A673 (cell line): ENCODE data around the gene LTC4S.

ENCODE experiments used
- CTCF ChIP-seq: fragments of 300-800, 200-600 bp; sonication (generic); conservative IDR thresholded peaks from 2 replicates; pipeline ENCODE4 v1.5.1; 2017; ENCODE audit warnings: low read depth, mild to moderate bottlenecking, antibody characterized with exemption, low read length, moderate library complexity, mixed read lengths
- EZH2 ChIP-seq: fragments of 200-600 bp; sonication (generic); IDR thresholded peaks from 2 replicates; pipeline ENCODE4 v1.6.1; 2017; ENCODE audit warnings: borderline replicate concordance, low read depth, mild to moderate bottlenecking, mixed read lengths, antibody characterized with exemption, low read length; ENCODE audit not compliant: poor library complexity, severe bottlenecking

GRCh38 chr5:179783128-179783527 lies 10.7 kb upstream of the LTC4S start:
- TF ChIP-seq CTCF (no peak), EZH2 (no peak)
